Coronary artery (tissue), 2 donors: ENCODE data around the gene ZNF599.

Experiments
- DNase-seq: peaks from one replicate; pipeline ENCODE4 v3.0.0-alpha.2; 2017; ENCODE audit warnings: low spot score
- H3K27ac ChIP-seq, 2 donors: fragments of 200-600 bp; sonication (generic); one replicate each; pipeline ENCODE4 v1.5.1; 2016 to 2019
- H3K4me3 ChIP-seq: fragments of 200-600 bp; sonication (generic); 2 replicates; pipeline ENCODE4 v1.5.1; 2016; ENCODE audit warnings: mild to moderate bottlenecking, moderate library complexity
- TF ChIP-seq, protein P1 (sequence below): fragments of 200-600 bp; sonication (generic); IDR thresholded peaks from one replicate; pipeline ENCODE4 v1.5.1; 2019; ENCODE audit warnings: antibody characterized with exemption

The ZNF599 gene

DNA sequence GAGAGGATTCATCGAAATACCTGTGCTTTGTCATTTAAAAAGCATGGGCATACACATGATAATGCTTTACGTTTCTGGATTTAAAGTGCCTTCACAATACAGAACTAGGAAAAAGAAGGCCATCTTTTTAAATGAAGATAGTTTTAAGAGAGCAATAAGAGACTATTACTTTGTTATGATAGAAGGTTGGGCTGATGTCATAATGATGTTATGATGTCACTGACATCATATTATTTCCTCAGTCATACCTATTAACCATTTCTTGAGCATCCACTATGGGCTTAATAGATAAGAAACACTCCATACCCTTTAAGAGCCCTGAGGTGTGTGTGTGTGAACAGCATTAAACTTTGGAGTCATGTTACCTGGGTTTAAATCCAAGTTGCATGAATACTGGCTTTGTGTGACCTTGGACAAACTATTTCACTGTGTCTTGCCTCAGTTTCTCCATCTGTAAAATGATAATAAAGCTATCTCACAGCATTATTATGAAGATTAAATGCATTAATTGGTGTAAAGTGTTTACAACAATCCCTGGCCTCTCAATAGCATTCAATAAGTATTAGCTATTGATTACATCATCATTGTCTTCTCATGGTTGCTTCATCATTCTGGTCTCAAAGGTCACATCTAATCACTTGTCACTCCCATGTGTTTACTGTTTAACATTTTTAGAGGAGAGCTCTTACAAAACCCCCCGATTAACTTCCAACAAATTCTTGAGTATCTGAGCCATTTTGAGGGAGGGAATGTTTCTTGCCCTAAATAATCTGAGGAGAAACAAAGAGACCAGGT, 27.9 kb downstream of the ZNF599 start:
- no peak overlapping the region for H3K4me3 ChIP-seq
- no peak for DNase-seq
- TF ChIP-seq, protein P1, sequence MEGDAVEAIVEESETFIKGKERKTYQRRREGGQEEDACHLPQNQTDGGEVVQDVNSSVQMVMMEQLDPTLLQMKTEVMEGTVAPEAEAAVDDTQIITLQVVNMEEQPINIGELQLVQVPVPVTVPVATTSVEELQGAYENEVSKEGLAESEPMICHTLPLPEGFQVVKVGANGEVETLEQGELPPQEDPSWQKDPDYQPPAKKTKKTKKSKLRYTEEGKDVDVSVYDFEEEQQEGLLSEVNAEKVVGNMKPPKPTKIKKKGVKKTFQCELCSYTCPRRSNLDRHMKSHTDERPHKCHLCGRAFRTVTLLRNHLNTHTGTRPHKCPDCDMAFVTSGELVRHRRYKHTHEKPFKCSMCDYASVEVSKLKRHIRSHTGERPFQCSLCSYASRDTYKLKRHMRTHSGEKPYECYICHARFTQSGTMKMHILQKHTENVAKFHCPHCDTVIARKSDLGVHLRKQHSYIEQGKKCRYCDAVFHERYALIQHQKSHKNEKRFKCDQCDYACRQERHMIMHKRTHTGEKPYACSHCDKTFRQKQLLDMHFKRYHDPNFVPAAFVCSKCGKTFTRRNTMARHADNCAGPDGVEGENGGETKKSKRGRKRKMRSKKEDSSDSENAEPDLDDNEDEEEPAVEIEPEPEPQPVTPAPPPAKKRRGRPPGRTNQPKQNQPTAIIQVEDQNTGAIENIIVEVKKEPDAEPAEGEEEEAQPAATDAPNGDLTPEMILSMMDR: no peak
- H3K27ac ChIP-seq: no peak overlapping the region

DNA sequence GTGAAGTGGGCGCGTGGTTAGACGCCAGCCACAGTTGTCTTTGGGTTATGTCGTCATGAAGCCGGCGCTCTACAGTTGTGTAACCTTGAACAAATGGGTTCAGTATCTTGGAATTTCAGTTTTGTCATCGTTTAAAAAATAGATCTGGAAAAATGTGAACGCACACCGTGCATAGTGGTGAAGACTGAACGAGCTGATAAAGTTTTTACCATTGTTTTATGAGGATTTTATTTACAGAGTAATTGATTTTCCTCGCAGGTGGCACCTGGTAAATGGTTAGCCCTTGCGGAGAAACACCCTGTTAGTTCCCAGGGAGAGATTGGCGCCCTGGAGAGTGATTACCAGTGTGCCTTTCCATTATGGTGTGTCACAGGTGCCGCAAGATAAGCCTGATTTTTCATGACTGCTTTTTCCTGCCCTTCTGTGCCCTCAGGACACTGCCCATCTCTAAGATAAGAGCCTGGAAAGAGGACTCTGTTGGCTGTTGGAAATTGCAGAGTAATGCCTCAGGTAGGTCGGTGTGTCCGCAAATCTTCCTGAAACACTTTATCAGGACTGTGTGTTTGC, 38.4 kb downstream of the ZNF599 start:
- TF ChIP-seq, protein P1: no peak
- Histone ChIP-seq H3K4me3 (peak overlapping the region; percentile 93), H3K27ac (peak overlapping the region; percentile 98)
- no peak for DNase-seq

DNA sequence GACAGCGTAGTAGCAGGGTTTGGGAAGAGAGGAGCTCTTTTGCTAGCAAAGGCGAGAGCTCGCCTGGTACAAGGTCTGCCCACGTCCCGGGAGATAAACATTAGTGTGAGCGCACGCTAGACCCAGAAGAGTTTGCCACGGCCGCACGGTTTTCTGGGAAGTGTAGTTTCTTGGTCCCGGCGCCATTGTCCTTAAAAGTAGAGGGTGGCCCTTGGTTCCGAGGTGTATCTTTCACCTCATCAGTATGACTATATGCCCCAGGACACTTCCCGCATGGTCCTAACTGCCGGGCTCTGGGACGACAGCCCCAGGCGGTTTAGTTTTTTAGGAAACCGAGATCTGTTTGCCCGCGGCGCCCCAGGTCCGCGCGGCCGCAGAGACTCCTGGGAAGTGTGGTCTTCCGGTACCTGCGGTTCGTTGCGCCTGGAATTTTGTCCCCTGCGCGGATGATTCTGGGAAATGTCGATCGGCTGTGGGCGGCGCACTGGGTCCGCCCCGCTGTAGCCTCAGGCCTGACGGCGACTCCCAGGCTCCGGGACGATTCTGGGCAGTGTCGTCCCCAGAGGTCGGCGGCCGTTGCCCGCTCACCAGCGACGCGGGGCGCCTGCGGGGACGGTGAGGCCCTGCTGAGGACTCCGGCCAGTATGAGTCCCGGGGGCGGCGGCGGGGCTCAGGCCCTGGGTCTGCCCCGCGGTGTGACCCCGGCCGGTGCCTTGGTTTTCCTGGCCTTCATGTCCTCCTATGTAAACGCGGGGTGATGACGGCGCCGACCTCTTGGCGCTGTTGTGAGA, 39.1 kb downstream of the ZNF599 start, which contains the start of gene ZNF181:
Gene ZNF181, plus strand, starts transcription at position 498 of the 791 bp plus-strand sequence. CDS start 795 bp downstream, outside the sequence.
- TF ChIP-seq, protein P1: no peak
- peak; percentile 92 for DNase-seq
- Histone ChIP-seq H3K4me3 (peak within 1 kb of the TSS; percentile 93), H3K27ac (peak within 1 kb of the TSS; percentile 98)

DNA sequence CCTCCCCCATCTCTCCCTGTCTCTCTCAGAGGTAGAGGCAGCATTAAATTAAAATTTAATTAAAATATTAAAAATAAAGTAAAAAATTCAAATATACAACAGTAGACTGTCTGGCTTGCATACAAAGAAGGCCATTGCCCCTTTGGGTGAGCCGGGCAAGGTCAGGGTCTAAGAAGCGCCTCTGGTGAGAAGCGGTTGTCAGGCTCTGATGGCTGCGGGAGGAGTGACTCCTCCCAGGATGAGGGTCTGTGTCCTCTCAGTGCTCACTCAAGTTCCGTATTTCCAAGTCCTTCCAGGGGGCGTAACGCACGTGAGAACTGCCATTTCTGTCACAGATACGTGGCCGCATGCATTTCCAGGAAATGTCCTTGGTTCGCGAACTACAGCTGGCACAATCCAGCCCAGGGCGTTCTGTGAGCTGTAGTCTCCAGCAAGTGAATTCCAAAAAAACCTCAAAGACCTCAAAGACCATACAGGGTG, 39.7 kb downstream of the ZNF599 start:
- Histone ChIP-seq H3K27ac (peak overlapping the region; percentile 98), H3K4me3 (peak overlapping the region; percentile 93)
- TF ChIP-seq, protein P1: no peak
- DNase-seq: no peak

DNA sequence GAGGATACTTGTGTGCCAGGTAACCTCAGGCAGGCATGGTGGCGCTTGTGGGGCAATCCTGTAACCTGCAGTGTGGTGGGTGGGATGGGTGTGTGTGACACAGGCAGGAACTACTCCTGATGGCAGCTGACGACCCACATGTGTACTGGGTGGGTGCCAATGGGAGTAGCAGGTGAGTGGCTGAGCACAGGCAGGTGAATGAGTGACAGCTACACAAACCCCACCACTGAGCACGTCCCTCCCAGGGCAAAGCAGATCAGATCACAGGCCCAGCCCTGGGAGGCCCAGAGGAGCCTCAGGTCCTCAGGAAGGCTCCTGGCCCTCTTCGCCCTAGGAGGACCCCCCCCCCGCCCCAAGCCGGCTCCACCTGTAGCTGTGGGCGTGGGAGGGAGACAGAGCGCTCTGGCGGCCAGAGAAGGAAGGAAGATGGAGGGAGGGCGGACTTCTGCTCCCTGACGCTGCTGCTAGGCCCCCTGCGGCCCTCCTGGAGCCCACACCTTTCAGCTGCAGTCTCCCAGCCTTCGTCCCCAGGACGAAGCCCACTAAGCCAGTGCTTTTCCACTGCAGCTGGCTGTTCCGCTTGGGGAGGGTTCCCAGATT, 40.3 kb downstream of the ZNF599 start:
- H3K27ac ChIP-seq: peak overlapping the region in 1 of 2 donors; percentile 98
- no peak for DNase-seq
- peak overlapping the region; percentile 93 for H3K4me3 ChIP-seq
- TF ChIP-seq, protein P1: no peak

DNA sequence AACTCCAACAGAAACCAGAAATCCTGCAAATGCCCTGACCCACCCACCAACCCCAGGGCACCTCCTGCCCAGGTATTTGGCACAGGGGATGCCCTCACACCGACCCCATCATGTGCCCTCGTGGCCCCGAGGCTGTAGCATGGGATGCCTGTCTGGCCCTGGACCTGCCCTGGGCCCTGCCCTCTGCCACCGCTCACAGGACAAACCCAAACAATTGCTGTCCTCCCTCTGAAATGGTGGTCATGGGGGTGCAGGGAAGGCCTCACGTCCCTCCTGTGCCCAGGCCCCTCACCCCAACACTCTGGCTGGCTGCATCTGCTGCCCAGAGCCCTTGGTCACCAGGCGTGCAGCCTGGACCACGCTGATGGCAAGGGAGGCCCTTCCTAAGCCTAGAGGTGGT, 41.1 kb downstream of the ZNF599 start:
- DNase-seq: no peak
- Histone ChIP-seq H3K4me3 (no peak overlapping the region), H3K27ac (no peak overlapping the region)
- TF ChIP-seq, protein P1: no peak
